Left forelimb (tissue), 1 donor: ENCODE results near the gene P2RY6.
"Not testable (repeated sequence)": the region's sequence is repeated elsewhere in the genome, so short reads cannot be mapped to it uniquely, and the experiment has no call there.

Experiments used
- DNase-seq: peaks from one replicate; pipeline ENCODE4 v3.0.0-alpha.2; 2018; ENCODE audit warnings: low spot score

P2RY6 gene

GRCh38 chr11:73271936-73272679 lies at the start of gene P2RY6:
Gene P2RY6, plus strand, starts transcription at chr11:73272338. Its CDS starts 24,181 bp downstream, at chr11:73296519.
- DNase-seq = peak; percentile 58

GRCh38 chr11:73223998-73224730 lies 48.0 kb upstream of the P2RY6 start:
- peak; percentile 49 for DNase-seq

- peak; percentile 48 for DNase-seq
These were observed 47.0 kb upstream of the P2RY6 start for GRCh38 chr11:73225001-73225686.

GRCh38 chr11:73225851-73226250 lies 46.3 kb upstream of the P2RY6 start:
- peak; percentile 38 for DNase-seq

GRCh38 chr11:73226297-73227006 lies 45.7 kb upstream of the P2RY6 start:
- DNase-seq = peak; percentile 49

GRCh38 chr11:73227571-73228211 lies 44.4 kb upstream of the P2RY6 start:
- no peak for DNase-seq

- no peak for DNase-seq
These were observed 43.6 kb upstream of the P2RY6 start for GRCh38 chr11:73228268-73229134.

GRCh38 chr11:73229321-73229895 lies 42.7 kb upstream of the P2RY6 start:
- DNase-seq = peak; percentile 58

- peak; percentile 51 for DNase-seq
These were observed 42.0 kb upstream of the P2RY6 start for GRCh38 chr11:73229896-73230875.

GRCh38 chr11:73230931-73231330 lies 41.2 kb upstream of the P2RY6 start:
- peak; percentile 53 for DNase-seq

- DNase-seq = not testable (repeated sequence)
These were observed 39.7 kb upstream of the P2RY6 start for GRCh38 chr11:73232487-73232886.

- no peak for DNase-seq
These were observed 38.9 kb upstream of the P2RY6 start for GRCh38 chr11:73233211-73233610.

GRCh38 chr11:73233692-73234470 lies 38.3 kb upstream of the P2RY6 start:
- no peak for DNase-seq

GRCh38 chr11:73234471-73235181 lies 37.5 kb upstream of the P2RY6 start:
- DNase-seq = peak; percentile 62

GRCh38 chr11:73235236-73235786 lies 36.8 kb upstream of the P2RY6 start:
- DNase-seq = peak; percentile 33

GRCh38 chr11:73236205-73236765 lies 35.9 kb upstream of the P2RY6 start:
- peak; percentile 51 for DNase-seq

GRCh38 chr11:73236854-73237253 lies 35.3 kb upstream of the P2RY6 start:
- DNase-seq = peak; percentile 64
